Measurements from ENCODE around the gene CAPZA3. TPM values are rescaled to one million over a fixed set of nuclear protein-coding genes. Genes with fewer than 3 reads are reported as not detected.

The CAPZA3 gene, protein sequence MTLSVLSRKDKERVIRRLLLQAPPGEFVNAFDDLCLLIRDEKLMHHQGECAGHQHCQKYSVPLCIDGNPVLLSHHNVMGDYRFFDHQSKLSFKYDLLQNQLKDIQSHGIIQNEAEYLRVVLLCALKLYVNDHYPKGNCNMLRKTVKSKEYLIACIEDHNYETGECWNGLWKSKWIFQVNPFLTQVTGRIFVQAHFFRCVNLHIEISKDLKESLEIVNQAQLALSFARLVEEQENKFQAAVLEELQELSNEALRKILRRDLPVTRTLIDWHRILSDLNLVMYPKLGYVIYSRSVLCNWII
- not detected in 2 replicates for total RNA-seq

DNA sequence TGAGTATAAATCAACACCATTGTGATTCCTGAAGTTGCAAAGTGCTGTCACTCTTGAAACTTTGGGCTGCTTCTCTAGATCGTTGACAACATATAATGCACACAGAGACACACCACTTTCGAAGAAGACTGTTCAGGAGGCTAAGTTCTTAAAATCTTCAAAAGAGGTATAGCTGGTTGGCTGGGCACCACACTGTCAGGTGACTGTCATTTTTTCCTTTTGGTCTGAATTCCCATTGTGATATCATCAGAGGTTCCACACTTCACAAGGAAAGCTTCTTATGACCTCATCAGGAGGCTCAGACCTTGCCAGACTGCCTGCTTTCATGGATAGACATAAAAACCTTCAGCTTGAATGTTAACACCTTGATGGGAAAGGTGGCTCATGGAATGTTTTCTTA is at the start of gene CAPZA3, which contains the start of gene PLCZ1:
CAPZA3 (plus strand) TSS at position 301 of the 400 bp plus-strand sequence. CDS start 150 bp downstream, outside the sequence.
PLCZ1 (minus strand) TSS at position 194 of the 400 bp plus-strand sequence. CDS start 641 bp downstream, outside the sequence.

Other genes starting within 250 kb of the CAPZA3 start
- not detected in 2 replicates for gene PLCZ1, start 107 bp upstream of the CAPZA3 start, total RNA-seq

Measured in epithelial cell of alveolus of lung (primary cell).